ENCODE measurements around the gene ARL5B.

ARL5B gene

GRCh38 chr10:18713077-18713476 is 53.8 kb downstream of the ARL5B start:
- Histone ChIP-seq H3K27ac (ENCODE audit: low read depth, low read length) (no peak overlapping the region), H3K79me2 (ENCODE audit: control insufficient read depth, low read length) (no peaks in the 10 kb centered on the region), H3K36me3 (ENCODE audit: control insufficient read depth, low read length) (no peaks in the 10 kb centered on the region), H3K4me1 (ENCODE audit: control insufficient read depth, low read length) (no peaks in the 10 kb centered on the region), H3K27me3 (ENCODE audit: control insufficient read depth, low read length) (no peaks in the 10 kb centered on the region), H3F3A (ENCODE audit: control insufficient read depth, insufficient read depth) (no peaks in the 10 kb centered on the region), H3K9me2 (replicated peaks; ENCODE audit: control insufficient read depth, low read length) (no peaks in the 10 kb centered on the region), H3K4me3 (ENCODE audit: low read length) (no peak overlapping the region), H3K9me3 (ENCODE audit: control insufficient read depth, insufficient read depth, low read length) (no peaks in the 10 kb centered on the region), H3K4me2 (ENCODE audit: low read length) (no peak overlapping the region), H4K20me1 (ENCODE audit: control insufficient read depth, insufficient read depth, low read depth, low read length) (no peaks in the 10 kb centered on the region)
- no peak for TF ChIP-seq EZH2phosphoT487 (IDR thresholded peaks at IDR 0.05; ENCODE audit: borderline replicate concordance, low read length)
- no peak for TF ChIP-seq CTCF (IDR thresholded peaks at IDR 0.05; ENCODE audit: low read depth, low read length, poor library complexity, severe bottlenecking)

GRCh38 chr10:18718991-18719390 is 59.8 kb downstream of the ARL5B start:
- Histone ChIP-seq H3K9me3 (ENCODE audit: control insufficient read depth, insufficient read depth, low read length) (no peaks in the 10 kb centered on the region), H3K4me1 (ENCODE audit: control insufficient read depth, low read length) (no peaks in the 10 kb centered on the region), H3K36me3 (ENCODE audit: control insufficient read depth, low read length) (no peaks in the 10 kb centered on the region), H3K9me2 (replicated peaks; ENCODE audit: control insufficient read depth, low read length) (no peaks in the 10 kb centered on the region), H3K27ac (ENCODE audit: low read depth, low read length) (no peak overlapping the region), H3K27me3 (ENCODE audit: control insufficient read depth, low read length) (no peaks in the 10 kb centered on the region; the same call in 1 of the 2 replicates), H3K4me2 (ENCODE audit: low read length) (no peak overlapping the region), H4K20me1 (ENCODE audit: control insufficient read depth, insufficient read depth, low read depth, low read length) (no peaks in the 10 kb centered on the region), H3K79me2 (ENCODE audit: control insufficient read depth, low read length) (no peaks in the 10 kb centered on the region), H3F3A (ENCODE audit: control insufficient read depth, insufficient read depth) (no peaks in the 10 kb centered on the region), H3K4me3 (ENCODE audit: low read length) (no peak overlapping the region)
- TF ChIP-seq CTCF (IDR thresholded peaks at IDR 0.05; ENCODE audit: low read depth, low read length, poor library complexity, severe bottlenecking), result no peak
- TF ChIP-seq EZH2phosphoT487 (IDR thresholded peaks at IDR 0.05; ENCODE audit: borderline replicate concordance, low read length), result no peak

- H3K79me2 ChIP-seq (ENCODE audit: control insufficient read depth, low read length), result no peaks in the 10 kb centered on the region
- H3K36me3 ChIP-seq (ENCODE audit: control insufficient read depth, low read length), result no peaks in the 10 kb centered on the region
- H3K27me3 ChIP-seq (ENCODE audit: control insufficient read depth, low read length), result no peaks in the 10 kb centered on the region; the same call in 1 of the 2 replicates
- H3K4me2 ChIP-seq (ENCODE audit: low read length), result no peak overlapping the region
- no peaks in the 10 kb centered on the region for H3F3A ChIP-seq (ENCODE audit: control insufficient read depth, insufficient read depth)
- no peaks in the 10 kb centered on the region for H4K20me1 ChIP-seq (ENCODE audit: control insufficient read depth, insufficient read depth, low read depth, low read length)
- no peak for TF ChIP-seq CTCF (IDR thresholded peaks at IDR 0.05; ENCODE audit: low read depth, low read length, poor library complexity, severe bottlenecking)
- no peak for TF ChIP-seq EZH2phosphoT487 (IDR thresholded peaks at IDR 0.05; ENCODE audit: borderline replicate concordance, low read length)
- H3K4me1 ChIP-seq (ENCODE audit: control insufficient read depth, low read length), result no peaks in the 10 kb centered on the region
- H3K9me2 ChIP-seq (replicated peaks; ENCODE audit: control insufficient read depth, low read length), result no peaks in the 10 kb centered on the region
- no peak overlapping the region for H3K27ac ChIP-seq (ENCODE audit: low read depth, low read length)
- no peaks in the 10 kb centered on the region for H3K9me3 ChIP-seq (ENCODE audit: control insufficient read depth, insufficient read depth, low read length)
- H3K4me3 ChIP-seq (ENCODE audit: low read length), result no peak overlapping the region
Observed at GRCh38 chr10:18719811-18720210, 60.6 kb downstream of the ARL5B start.

Measured in DOHH2 (cell line).